HG03196 (cell line): ENCODE results near the gene SAMD4A.

Experiments
- ATAC-seq: cut with Tn5 transposase; IDR thresholded peaks from one replicate; pipeline ENCODE4 v1.9.1; 2021; ENCODE audit not compliant: unreplicated experiment

SAMD4A gene

DNA sequence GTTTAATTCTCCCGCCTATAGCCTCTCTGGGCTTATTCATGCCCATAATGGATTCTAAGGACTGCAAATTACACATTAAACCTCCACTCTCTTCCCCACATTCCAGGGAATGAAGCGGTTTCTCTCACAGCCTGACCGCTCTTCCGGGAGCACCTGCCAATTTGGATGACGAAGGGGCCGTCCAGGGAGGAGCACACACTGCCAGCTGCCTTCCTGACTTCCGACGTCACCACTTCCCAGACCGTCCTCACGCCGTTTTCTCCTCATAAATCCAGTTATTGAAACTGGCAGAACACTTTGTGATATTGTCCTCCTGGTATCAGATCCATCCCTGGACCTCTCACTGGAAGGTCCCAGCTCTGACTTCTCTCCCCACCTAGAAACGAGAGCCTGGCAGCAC is 248.1 kb downstream of the SAMD4A start:
- ATAC-seq, result no peak

DNA sequence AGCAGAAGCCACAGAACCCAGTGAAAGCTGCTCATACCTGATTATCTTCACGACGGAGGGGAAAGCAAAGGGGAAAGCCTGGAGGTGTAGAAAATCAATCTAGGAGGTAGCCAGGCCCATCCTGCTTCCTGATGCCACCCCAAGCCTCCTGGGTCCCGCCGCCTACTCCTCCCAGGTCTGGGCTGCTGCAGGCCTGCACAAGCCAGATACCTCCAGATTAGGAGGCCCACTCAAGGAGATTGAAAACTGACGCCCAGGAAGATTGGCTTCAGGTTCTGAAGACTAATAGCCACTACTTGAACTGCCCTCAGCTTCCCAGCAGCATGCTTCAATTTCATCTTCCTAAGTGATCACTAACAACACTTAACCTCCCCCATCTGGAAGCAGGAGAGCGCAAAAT is 248.6 kb downstream of the SAMD4A start:
- ATAC-seq, result no peak

DNA sequence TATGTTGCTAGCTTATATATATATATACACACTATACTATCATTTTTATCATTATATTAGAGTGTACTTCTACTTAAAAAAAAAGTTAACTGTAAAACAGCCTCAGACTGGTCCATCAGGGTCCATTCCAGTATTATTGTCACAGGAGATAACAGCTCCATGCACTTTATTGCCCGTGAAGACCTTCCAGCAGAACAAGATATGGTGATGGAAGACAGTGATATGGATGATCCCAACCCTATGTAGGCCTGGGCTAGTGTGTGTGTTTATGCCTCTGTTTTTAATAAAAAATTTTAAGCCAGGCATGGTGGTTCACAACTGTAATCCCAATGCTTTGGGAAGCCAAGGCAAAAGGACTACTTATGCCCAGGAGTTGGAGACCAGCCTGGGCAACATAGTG is 249.5 kb downstream of the SAMD4A start:
- no peak for ATAC-seq

DNA sequence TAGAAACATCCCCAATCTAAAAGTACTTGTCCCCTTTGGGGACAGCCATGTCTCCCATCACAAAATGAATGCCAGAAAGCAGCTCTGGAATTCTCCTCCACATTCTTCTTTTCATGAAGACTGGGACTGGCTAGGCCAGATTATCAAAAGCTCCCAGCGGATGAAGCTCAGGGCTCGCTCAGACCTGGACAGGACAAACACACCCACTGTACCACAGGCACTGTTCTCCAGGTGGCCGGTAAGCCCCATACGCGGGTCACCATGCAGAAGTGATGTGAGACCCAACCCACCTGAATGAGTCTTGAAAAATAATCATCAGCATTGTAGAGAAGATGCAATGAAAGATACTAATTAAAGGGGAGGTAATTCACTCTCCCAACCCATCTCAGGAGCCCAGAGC is 250.6 kb downstream of the SAMD4A start:
- ATAC-seq, result no peak

DNA sequence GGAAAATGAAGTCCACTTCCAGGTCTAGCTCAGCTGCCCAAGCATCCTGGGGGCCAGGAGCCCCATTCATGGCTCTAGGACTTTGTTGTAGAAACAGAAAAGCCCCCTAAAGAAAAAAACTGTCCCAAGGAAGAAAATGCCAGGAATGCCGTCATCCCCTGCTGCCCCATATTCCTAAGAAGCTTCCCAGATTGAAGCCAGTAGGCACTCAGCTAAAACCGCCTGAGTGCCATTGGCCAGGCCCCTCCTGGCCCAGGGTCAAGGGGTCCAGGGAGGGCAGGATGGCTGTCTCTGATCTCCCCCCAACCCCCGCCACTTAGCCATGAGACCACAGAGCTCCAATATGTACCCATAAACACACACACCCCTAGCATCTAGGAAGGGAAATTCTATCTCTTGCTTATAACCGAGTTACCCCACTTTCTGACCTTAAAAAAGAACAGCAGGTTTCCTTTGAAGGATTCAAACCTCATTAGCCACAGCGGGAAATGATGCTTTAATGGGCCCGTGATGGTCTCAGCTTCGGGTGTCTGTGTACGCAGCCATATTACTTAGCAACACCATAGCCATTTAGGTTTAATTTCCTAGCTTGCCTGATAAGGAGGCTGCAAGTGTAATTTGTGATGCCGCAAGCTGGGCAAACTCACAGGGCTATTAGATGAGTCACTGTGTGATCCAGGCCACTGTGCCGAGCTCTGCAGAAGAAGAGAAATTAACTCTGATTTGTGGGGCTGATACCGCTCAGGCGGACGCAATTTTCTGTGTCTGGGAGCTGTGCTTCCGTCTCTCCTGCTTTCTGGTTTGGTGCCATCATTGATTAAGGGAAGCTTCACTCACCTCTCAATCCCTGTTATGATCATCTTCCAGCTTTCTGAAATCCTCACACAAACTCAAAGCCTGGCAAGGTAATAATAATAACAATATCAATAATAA is 251.5 kb downstream of the SAMD4A start:
- no peak for ATAC-seq

DNA sequence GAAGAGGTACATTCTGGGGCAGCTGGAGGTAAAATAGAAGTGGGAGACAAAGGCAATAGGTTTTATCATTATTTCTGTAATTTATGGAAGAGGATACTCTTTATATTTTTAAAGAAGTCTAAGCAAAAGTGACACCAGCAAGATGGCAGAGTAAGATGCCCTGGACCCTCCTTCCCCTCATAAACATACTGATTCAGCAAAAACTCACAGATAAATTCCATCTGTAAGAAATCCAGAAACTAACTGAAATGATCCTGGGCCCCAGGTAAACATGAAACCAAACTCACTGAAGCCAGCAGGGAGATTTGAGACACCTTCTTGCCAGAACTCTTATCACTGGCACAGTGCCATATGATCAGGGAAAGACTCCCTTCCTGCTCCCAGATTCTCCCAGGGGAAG is 255.8 kb downstream of the SAMD4A start:
- no peak for ATAC-seq

DNA sequence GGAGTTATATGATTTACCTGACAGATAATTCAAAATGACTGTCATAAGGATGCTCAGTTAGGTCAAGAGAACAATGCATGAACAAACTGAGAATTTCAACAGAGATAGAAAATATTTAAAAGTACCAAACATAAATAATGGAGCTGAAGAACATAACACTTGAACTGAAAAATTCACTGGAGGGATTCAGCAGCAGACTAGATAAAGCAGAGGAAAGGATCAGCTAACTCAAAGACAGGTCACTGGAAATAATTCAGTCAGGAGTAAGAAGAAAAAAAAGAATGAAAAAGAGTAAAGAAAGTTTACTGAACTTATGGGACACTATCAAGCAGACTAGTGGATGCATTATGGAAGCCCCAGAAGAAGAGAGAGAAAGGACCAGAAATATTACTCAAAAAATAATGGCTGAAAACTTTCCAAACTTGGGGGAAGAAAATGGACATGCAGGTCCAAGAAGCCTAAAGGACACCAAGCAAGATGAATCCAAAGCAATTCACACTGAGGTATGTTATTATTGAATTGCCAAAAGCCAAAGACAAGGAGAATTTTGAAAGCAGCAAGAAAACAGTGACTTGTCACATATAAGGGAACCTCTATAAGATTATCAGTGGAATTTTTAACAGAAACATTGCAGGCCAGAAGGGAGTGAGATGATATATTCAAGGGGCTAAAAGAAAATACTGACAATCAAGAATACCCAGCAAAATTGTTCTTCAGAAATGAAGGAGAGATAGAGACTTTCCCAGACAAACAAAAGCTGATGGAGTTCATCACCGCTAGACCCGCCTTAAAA is 257.0 kb downstream of the SAMD4A start:
- ATAC-seq, result no peak

DNA sequence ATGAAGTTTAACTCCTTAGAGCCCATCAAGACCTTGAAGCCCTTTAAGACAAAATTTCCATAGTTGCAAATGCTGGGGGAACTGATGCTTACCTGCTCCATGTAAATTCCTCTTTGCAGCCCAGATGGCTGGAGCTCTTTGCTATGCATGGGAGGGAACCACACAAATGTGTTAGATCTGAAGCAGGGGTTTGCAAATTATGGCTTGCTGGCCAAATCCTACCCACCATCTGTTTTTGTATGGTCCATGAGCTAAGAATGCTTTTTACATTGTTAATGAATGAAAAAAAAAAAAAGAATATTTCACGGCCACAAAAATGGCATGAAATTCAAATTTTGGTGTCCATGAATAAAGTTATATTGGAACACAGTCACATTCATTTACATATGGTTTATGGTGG is 261.1 kb downstream of the SAMD4A start:
- no peak for ATAC-seq

DNA sequence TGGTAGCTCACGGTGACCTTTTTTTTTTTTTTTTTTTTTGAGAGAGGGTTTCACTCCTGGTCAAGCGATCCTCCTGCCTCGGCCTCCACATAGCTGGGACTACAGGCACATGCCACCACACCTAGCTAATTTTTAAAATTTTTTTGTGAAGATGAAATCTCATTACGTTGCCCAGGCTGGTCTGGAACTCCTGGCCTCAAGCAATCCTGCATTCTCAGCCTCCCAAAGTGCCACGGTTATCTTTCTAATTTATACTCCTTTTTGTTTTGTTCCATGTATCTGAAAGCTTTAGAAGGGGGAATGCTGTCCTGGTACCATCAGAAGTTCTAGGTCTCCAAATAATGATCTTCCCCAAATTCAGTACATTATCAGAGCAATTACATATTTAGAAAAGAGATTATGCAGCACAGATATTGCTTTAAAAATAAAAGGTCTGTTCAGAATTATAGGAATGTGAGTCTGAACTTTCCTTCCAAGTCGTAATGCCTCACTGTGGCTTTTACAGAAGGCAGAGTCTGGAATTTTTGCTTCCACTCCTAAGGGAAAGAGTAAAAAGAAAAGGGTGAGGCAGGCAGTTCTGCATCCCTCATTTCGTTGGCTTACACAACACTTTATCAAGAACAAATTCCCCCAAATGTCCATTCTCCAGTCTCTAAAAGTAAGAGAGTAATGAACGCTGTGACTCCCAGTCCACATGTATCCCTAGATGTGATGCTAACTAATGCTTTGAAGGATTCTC is 262.7 kb downstream of the SAMD4A start:
- no peak for ATAC-seq

DNA sequence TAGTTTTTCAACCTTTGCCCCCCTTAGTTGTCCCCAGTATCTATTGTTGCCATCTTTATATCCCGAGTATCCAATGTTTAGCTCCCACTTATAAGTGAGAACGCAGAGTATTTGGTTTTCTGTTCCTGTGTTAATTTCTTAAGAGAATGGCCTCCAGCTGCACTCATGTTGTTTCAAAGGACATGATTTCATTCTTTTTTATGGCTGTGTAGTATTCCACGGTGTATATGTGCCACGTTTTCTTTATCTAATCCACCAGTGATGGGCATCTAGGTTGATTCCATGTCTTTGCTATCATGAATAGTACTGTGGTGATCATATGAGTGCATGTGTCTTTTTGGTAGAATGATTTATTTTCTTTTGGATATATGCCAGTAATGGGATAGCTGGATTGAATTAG is 263.7 kb downstream of the SAMD4A start:
- no peak for ATAC-seq

DNA sequence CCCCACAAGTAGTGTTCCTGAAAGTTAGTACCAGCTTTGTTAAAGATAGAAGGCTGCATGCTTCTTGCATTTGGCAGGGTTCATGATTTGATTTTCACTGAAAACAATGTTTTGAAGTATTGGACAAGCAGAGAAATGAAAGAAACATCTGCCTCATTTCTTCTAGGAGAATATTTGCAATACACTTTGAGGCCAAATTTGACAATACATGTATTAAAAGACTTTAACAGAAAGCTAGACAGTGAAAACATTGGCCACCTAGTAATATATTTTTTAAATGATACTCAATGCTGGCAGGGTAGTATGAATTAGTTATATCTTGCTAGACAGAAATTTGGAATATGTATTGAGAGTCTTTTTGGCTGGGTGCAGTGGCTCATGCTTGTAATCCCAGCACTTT is 267.2 kb downstream of the SAMD4A start:
- no peak for ATAC-seq

DNA sequence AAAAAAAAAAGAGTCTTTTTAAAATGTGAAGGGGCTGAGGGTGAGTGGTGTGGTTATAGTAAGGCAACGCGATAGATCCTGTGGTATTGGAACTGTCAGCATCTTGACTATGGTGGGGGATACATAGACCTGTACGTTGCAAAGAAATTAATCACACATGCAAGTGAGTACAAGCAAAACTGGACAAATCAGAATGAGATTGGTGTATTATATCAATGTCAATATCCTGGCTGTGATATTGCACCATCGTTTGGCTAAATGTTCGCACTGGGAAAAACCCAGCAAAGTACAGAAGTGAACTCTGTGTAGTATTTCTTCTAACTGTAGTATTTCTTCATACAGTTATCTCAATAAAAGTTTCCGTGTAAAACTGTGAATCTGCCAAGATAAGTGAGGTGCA is 267.8 kb downstream of the SAMD4A start:
- no peak for ATAC-seq

DNA sequence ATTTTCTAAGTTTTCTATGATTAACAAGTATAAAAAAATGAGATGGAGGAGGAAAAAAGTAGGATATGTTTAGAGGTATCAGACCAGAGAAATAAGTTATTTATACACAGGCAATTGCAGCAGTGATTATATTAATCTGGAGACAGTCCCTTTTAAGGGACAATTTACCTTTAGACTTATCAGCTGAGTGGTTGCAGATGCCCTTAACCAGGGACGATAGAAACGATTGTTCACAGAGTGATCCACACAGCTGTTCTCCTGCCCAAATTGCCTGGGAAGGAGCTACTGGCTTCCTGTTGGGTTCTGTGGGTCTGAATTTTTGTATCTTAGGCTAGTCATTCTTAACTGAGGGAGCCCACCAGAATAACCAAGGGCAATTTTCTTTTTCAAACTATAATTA is 269.3 kb downstream of the SAMD4A start:
- no peak for ATAC-seq

DNA sequence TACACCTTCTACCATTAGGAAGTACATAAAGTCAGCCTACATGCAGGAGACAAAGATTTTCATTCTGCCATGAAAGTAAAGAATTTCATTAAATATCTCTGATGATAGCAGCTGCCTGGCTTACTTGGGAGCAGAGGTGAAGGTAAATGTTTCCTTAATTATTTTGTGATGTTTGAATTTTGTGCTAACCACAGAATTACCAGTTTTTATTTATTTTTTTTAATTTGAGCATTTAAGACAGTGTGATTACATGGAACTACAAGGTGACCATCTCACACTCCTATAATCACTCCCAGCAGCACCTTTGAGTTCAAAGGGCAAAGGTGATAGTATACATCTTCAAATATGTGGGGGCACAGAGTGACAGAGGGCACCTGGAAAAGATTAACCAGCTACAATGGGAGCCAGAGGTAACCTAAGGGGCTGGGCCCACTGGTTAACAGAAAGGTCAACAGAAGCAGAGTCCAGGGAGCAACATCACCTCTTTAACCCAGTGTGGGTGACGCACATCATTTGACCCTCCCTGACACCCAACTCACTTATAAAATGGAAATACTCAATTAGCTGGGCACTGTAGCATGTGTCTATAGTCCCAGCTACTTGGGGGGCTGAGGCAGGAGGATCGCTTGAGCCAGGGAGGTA is 270.7 kb downstream of the SAMD4A start:
- ATAC-seq, result no peak

DNA sequence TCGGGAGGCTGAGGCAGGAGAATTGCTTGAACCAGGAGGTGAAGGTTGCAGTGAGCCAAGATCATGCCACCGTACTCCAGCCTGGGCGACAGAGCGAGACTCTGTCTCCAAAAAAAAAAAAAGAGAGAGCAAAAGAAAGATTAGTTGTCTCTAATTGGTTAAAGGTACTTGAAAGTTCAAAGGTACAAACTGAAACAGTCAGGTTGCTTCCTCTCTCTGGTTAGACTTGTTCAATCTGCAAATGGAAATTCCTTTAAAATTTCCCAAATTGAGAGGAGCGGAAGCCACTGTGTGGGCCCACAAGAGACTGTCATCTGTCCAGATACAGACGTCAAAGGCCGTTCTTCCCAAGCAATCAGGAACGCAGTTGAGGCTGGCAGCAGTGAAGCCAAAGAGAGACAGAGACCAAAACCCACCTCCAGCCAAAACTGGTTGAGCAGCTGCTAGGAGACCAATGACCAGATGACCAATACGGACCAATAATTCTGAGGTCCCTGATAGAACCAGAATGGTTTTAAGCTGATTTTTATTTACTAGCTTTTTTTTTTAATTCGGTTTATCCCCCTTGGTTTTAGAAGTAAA is 272.1 kb downstream of the SAMD4A start:
- no peak for ATAC-seq

DNA sequence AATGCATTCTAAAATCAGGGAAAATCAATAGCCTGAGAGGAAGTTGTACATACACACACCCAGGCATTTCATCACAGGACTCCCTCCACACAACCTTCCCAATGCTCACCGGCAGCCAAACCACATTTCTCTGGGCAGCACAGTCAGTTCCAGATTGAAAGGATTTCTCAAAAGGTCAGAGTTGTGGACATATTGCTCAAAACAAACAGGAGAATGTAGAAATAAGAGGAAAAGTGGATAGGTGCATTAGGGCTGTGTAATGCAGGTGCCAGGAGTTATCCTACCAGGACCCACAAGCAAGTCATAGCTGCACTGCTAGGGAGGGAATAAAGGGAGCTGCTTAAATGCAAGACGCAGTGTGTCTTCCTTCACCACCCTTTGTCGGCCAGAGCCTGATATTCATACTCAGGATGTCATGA is 272.8 kb downstream of the SAMD4A start:
- ATAC-seq, result no peak

DNA sequence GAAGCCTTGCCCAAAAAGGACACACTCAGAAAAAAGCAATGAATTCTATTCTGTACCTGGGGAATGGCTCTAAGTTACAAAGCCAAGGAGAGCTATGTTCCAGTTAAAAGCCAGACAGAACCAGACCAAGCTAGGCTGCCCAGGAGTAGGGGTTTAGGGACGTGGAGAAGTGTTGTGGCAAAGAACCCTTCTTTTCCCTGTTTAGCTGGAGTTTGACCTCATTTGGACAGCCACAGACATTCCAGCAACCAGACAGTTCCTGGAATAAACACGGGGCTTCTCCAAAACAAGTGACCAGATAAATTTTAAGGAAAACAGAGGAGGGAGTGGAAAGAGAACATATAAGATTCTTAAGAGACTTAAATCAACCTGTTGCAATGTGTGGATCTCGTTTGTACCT is 273.4 kb downstream of the SAMD4A start:
- ATAC-seq, result no peak

DNA sequence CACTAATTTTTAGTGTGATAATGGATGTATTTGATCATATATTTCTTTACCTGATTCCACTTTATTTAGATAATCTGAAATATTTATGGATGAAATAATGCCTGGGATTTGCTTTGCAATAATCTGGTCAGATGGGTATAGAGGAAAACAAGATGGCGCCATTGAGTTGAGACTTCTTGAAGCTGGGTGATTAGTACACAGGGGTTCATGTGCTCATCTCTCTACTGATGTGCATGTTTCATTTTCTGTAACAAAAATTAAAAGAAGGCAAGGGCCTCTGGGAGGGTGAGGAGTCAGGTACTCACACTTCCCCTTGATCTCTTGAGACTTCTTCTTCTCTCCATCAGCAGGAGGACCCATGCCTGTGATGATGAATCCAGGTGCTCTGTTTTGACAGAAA is 273.9 kb downstream of the SAMD4A start:
- ATAC-seq, result no peak
